ENCODE measurements around the gene MAPK8.

DNA sequence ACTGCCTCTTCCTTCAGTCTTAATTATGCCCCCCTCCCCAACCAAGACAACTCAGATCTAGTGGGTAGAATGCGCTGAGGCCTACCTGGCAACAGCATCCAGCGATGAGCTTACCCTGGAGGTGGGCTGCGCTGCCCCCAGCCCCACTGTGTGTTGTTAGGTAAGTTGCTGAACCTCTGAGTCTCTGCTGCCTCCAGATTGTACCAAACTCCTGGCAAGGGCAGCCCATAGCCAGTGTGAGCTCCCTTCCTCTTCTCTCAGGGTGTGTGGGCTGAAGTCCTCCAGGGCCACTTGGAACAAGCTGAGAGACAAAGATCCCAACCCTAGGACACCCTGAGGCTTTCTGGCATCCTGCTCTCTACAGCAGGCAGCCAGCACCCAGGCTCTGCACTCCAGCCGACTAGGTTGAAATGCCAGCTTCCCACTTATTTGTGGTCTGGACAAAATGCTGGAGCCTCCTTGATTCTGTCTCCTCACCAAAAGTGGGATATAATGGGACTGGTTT is 163.1 kb downstream of the MAPK8 start:
- TF ChIP-seq, protein P1, sequence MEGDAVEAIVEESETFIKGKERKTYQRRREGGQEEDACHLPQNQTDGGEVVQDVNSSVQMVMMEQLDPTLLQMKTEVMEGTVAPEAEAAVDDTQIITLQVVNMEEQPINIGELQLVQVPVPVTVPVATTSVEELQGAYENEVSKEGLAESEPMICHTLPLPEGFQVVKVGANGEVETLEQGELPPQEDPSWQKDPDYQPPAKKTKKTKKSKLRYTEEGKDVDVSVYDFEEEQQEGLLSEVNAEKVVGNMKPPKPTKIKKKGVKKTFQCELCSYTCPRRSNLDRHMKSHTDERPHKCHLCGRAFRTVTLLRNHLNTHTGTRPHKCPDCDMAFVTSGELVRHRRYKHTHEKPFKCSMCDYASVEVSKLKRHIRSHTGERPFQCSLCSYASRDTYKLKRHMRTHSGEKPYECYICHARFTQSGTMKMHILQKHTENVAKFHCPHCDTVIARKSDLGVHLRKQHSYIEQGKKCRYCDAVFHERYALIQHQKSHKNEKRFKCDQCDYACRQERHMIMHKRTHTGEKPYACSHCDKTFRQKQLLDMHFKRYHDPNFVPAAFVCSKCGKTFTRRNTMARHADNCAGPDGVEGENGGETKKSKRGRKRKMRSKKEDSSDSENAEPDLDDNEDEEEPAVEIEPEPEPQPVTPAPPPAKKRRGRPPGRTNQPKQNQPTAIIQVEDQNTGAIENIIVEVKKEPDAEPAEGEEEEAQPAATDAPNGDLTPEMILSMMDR (IDR thresholded peaks at IDR 0.05; ENCODE audit: low read depth, low read length) = no peak
- TF ChIP-seq, protein P2, sequence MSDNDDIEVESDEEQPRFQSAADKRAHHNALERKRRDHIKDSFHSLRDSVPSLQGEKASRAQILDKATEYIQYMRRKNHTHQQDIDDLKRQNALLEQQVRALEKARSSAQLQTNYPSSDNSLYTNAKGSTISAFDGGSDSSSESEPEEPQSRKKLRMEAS (IDR thresholded peaks at IDR 0.05; ENCODE audit: low read depth, low read length) = no peak
- no peak for TF ChIP-seq MYC (IDR thresholded peaks at IDR 0.05; ENCODE audit: low read depth, low read length)
